HG02678 (cell line): ENCODE data around the gene HDAC1.
"Not testable (repeated sequence)": the region's sequence is repeated elsewhere in the genome, so short reads cannot be mapped to it uniquely, and the experiment has no call there.

Source experiments
- ATAC-seq: cut with Tn5 transposase; IDR thresholded peaks from one replicate; pipeline ENCODE4 v1.9.1; 2021; ENCODE audit warnings: mild to moderate bottlenecking, moderate library complexity; ENCODE audit not compliant: unreplicated experiment

HDAC1 gene

GRCh38 chr1:32345289-32345827, 53.5 kb downstream of the HDAC1 start:
- ATAC-seq: no peak

GRCh38 chr1:32346532-32347157, 54.8 kb downstream of the HDAC1 start:
- ATAC-seq: no peak

GRCh38 chr1:32349211-32349708, 57.4 kb downstream of the HDAC1 start:
- ATAC-seq: no peak

GRCh38 chr1:32350785-32351398, 59.0 kb downstream of the HDAC1 start:
- peak; percentile 40 for ATAC-seq

- peak; percentile 88 for ATAC-seq
Measured at GRCh38 chr1:32351399-32352238, 59.7 kb downstream of the HDAC1 start.

GRCh38 chr1:32352239-32352745, 60.4 kb downstream of the HDAC1 start:
- no peak for ATAC-seq

GRCh38 chr1:32352831-32353383, 61.0 kb downstream of the HDAC1 start:
- no peak for ATAC-seq

GRCh38 chr1:32353431-32353830, 61.5 kb downstream of the HDAC1 start:
- ATAC-seq: no peak

GRCh38 chr1:32353886-32354570, 62.1 kb downstream of the HDAC1 start:
- ATAC-seq: no peak

GRCh38 chr1:32355778-32356177, 63.9 kb downstream of the HDAC1 start:
- ATAC-seq: not testable (repeated sequence)

GRCh38 chr1:32356478-32356877, 64.6 kb downstream of the HDAC1 start:
- ATAC-seq: no peak

GRCh38 chr1:32357614-32358013, 65.7 kb downstream of the HDAC1 start:
- ATAC-seq: no peak

- ATAC-seq: no peak
Measured at GRCh38 chr1:32358435-32358834, 66.6 kb downstream of the HDAC1 start.

- ATAC-seq: no peak
Measured at GRCh38 chr1:32361308-32361673, 69.4 kb downstream of the HDAC1 start.

- ATAC-seq: no peak
Measured at GRCh38 chr1:32361674-32362473, 70.0 kb downstream of the HDAC1 start.

- ATAC-seq: no peak
Measured at GRCh38 chr1:32362474-32363313, 70.8 kb downstream of the HDAC1 start, which contains the start of the genes FAM229A and TSSK3. Gene FAM229A, minus strand, starts transcription at chr1:32362485. Its CDS starts 394 bp downstream, at chr1:32362091. Gene TSSK3, plus strand, starts transcription at chr1:32362539. Its CDS starts 163 bp downstream, at chr1:32362702.

- ATAC-seq: no peak
Measured at GRCh38 chr1:32363713-32364112, 71.8 kb downstream of the HDAC1 start.

GRCh38 chr1:32364836-32365235, 73.0 kb downstream of the HDAC1 start:
- no peak for ATAC-seq
